Neural cell (in vitro differentiated cells): ENCODE results near the gene NPAS2. TPM values are rescaled to one million over a fixed set of nuclear protein-coding genes. Genes with fewer than 3 reads are reported as not detected.
A peak's percentile ranks its signal among the peaks of the same experiment; 100 is the strongest.

ENCODE experiments used
- H2AFZ ChIP-seq: fragments of 200-600, 300-800 bp; sonication (generic), shearing (Covaris generic); 2 replicates; pipeline ENCODE4 v1.6.0; 2014; ENCODE audit warnings: low read depth, mild to moderate bottlenecking, antibody characterized with exemption, low read length, moderate library complexity
- H3F3A ChIP-seq: fragments of 200-600 bp; shearing (Covaris generic); 2 replicates; pipeline ENCODE4 v1.6.1; 2016; ENCODE audit warnings: mild to moderate bottlenecking, moderate library complexity, mixed read lengths, antibody characterized with exemption, low read length; ENCODE audit not compliant: insufficient read depth, poor library complexity, severe bottlenecking
- H3K27ac ChIP-seq: fragments of 200-600, 300-800 bp; sonication (generic), shearing (Covaris generic); 2 replicates; pipeline ENCODE4 v1.5.1; 2014; ENCODE audit warnings: mild to moderate bottlenecking, low read length, moderate library complexity
- H3K27me3 ChIP-seq: fragments of 300-800, 200-600 bp; sonication (generic), shearing (Covaris generic); 2 replicates; pipeline ENCODE4 v1.6.0; 2014; ENCODE audit warnings: mild to moderate bottlenecking, low read depth, low read length, moderate library complexity; ENCODE audit not compliant: insufficient read depth
- H3K36me3 ChIP-seq: fragments of 300-800, 200-600 bp; sonication (generic), shearing (Covaris generic); 2 replicates; pipeline ENCODE4 v1.5.1; 2014; ENCODE audit warnings: mild to moderate bottlenecking, antibody characterized with exemption, low read length, moderate library complexity; ENCODE audit not compliant: insufficient read depth
- H3K4me2 ChIP-seq: fragments of 300-800, 200-600 bp; sonication (generic), shearing (Covaris generic); 2 replicates; pipeline ENCODE4 v1.6.0; 2014; ENCODE audit warnings: mild to moderate bottlenecking, low read length
- H3K4me3 ChIP-seq: fragments of 300-800, 200-600 bp; sonication (generic), shearing (Covaris generic); 2 replicates; pipeline ENCODE4 v1.5.1; 2014; ENCODE audit warnings: mild to moderate bottlenecking, low read length, moderate library complexity
- H3K79me2 ChIP-seq: fragments of 200-600 bp; shearing (Covaris generic); replicated peaks from 2 replicates; pipeline ENCODE4 v1.6.0; 2014; ENCODE audit warnings: mild to moderate bottlenecking, low read length, moderate library complexity; ENCODE audit not compliant: insufficient read depth
- H3K9ac ChIP-seq: fragments of 300-800, 200-600 bp; sonication (generic), shearing (Covaris generic); 2 replicates; pipeline ENCODE4 v1.6.1; 2016; ENCODE audit warnings: mild to moderate bottlenecking, low read length, mixed read lengths
- H3K9me2 ChIP-seq: fragments of 200-600 bp; shearing (Covaris generic); 2 replicates; pipeline ENCODE4 v1.6.1; 2016; ENCODE audit warnings: mild to moderate bottlenecking, low read length, mixed read lengths; ENCODE audit not compliant: insufficient read depth
- H3K9me3 ChIP-seq: fragments of 200-600, 300-800 bp; sonication (generic), shearing (Covaris generic); 2 replicates; pipeline ENCODE4 v1.6.1; 2016; ENCODE audit warnings: mild to moderate bottlenecking, mixed run types, low read length, moderate library complexity, mixed read lengths
- H4K20me1 ChIP-seq: fragments of 200-600 bp; shearing (Covaris generic); 2 replicates; pipeline ENCODE4 v1.6.1; 2016; ENCODE audit warnings: mild to moderate bottlenecking, mixed run types; ENCODE audit not compliant: insufficient read depth
- EP300 ChIP-seq: fragments of 450-650 bp; conservative IDR thresholded peaks from 2 replicates; pipeline ENCODE4 v1.6.1; 2014; ENCODE audit warnings: antibody characterized with exemption, mild to moderate bottlenecking, moderate library complexity; ENCODE audit not compliant: poor library complexity, severe bottlenecking
- EZH2 ChIP-seq: fragments of 200-600, 300-800 bp; shearing (Covaris generic), sonication (generic); IDR thresholded peaks from 2 replicates; pipeline ENCODE4 v1.6.1; 2014; ENCODE audit warnings: antibody characterized with exemption, low read length, borderline replicate concordance, mild to moderate bottlenecking; ENCODE audit not compliant: insufficient read depth, poor library complexity, severe bottlenecking
- MXI1 ChIP-seq: fragments of 450-650 bp; conservative IDR thresholded peaks from 2 replicates; pipeline ENCODE4 v1.6.1; 2014; ENCODE audit warnings: antibody characterized with exemption, mild to moderate bottlenecking; ENCODE audit not compliant: poor library complexity, severe bottlenecking
- POLR2AphosphoS5 ChIP-seq: IDR thresholded peaks from 2 replicates; pipeline ENCODE4 v1.6.1; 2012
- RAD21 ChIP-seq: fragments of 450-650 bp; conservative IDR thresholded peaks from 2 replicates; pipeline ENCODE4 v1.6.1; 2014; ENCODE audit warnings: antibody characterized with exemption, mild to moderate bottlenecking, moderate library complexity
- SMC3 ChIP-seq: fragments of 450-650 bp; conservative IDR thresholded peaks from 2 replicates; pipeline ENCODE4 v1.6.1; 2014; ENCODE audit warnings: antibody characterized with exemption, mild to moderate bottlenecking, moderate library complexity; ENCODE audit not compliant: poor library complexity
- TAF1 ChIP-seq: IDR thresholded peaks from 2 replicates; pipeline ENCODE4 v1.6.1; 2012; ENCODE audit warnings: low read depth
- polyA minus RNA-seq: library from RNA; depleted of rRNA, polyadenylated mRNA; stranded (reverse); fragments of >200 nt; gene quantifications from 2 replicates; pipeline ENCODE4 v1.2.3, GENCODE V29; 2014
- polyA plus RNA-seq: library from polyadenylated mRNA; depleted of rRNA; stranded (reverse); fragments of >200 nt; gene quantifications from 2 replicates; pipeline ENCODE4 v1.2.3, GENCODE V29; 2014
- TF ChIP-seq, protein P1 (sequence below): fragments of 450-650 bp; IDR thresholded peaks from 2 replicates; pipeline ENCODE4 v1.5.1; 2014; ENCODE audit warnings: antibody characterized with exemption, mild to moderate bottlenecking, moderate library complexity; ENCODE audit not compliant: poor library complexity, severe bottlenecking
- TF ChIP-seq, protein P2 (sequence below): IDR thresholded peaks from 2 replicates; pipeline ENCODE4 v1.6.1; 2012; ENCODE audit warnings: borderline replicate concordance

The NPAS2 gene, protein sequence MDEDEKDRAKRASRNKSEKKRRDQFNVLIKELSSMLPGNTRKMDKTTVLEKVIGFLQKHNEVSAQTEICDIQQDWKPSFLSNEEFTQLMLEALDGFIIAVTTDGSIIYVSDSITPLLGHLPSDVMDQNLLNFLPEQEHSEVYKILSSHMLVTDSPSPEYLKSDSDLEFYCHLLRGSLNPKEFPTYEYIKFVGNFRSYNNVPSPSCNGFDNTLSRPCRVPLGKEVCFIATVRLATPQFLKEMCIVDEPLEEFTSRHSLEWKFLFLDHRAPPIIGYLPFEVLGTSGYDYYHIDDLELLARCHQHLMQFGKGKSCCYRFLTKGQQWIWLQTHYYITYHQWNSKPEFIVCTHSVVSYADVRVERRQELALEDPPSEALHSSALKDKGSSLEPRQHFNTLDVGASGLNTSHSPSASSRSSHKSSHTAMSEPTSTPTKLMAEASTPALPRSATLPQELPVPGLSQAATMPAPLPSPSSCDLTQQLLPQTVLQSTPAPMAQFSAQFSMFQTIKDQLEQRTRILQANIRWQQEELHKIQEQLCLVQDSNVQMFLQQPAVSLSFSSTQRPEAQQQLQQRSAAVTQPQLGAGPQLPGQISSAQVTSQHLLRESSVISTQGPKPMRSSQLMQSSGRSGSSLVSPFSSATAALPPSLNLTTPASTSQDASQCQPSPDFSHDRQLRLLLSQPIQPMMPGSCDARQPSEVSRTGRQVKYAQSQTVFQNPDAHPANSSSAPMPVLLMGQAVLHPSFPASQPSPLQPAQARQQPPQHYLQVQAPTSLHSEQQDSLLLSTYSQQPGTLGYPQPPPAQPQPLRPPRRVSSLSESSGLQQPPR
- polyA plus RNA-seq (2.1 and 3.2 TPM in 2 replicates), polyA minus RNA-seq (2.8 and 3.9 TPM in 2 replicates)

DNA sequence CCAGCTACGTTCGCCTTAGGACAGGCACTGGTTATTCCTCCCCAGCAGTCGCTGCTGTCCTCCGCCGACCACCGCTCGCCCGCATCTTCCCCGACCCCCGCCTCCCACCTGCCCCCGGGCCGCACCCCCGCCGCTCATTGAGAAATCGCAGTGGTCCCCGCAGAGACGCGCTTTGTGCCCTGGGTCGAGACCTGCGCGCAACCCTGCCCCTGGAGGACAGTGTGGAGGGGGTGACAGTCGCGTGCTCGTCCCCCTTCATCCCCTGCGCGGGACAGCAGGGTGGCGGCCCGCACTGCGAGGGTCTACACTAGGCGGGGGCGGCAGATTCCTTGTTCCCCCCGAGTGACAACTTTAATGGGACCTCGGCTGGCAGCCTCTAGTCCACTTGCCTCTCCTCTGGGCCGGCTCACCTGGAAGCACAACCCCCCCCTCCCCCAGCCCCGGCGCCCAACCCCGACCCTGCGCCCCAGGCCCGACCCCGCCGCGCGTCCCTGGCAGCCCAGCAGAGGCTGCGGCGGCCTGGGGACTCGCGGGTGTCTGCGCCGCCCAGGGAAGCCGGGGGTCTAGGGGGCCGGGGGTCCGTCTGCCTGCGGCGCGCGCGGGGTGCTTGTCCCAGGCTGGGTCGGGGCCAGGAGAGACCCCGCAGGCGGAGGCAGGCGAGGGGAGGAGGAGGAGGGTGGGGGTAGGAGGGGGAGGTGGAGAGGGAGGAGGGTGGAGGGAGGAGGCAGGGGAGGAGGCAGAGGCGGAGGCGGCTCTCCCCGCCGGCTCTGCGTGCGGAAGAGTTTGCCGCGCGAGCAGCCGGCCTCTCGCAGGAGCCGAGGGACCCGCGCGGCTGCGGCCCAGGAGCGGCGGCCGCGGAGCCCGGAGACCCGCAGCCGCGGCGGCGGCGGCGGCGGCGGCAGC lies at the start of gene NPAS2:
NPAS2 (plus strand) TSS at position 770 of the 903 bp plus-strand sequence. CDS start 84,616 bp downstream, outside the sequence.
- Histone ChIP-seq H3K79me2 (no peaks in the 10 kb centered on the region), H3K27me3 (peaks cover 46% of the 10 kb centered on the region), H3K4me2 (peak within 1 kb of the TSS; percentile 92), H3K27ac (peak within 1 kb of the TSS; percentile 3), H3K9ac (peak within 1 kb of the TSS; percentile 73), H4K20me1 (no peaks in the 10 kb centered on the region), H3F3A (peaks cover 6% of the 10 kb centered on the region), H3K36me3 (no peaks in the 10 kb centered on the region), H3K4me3 (peak within 1 kb of the TSS; percentile 91), H3K9me2 (no peaks in the 10 kb centered on the region), H3K9me3 (no peaks in the 10 kb centered on the region), H2AFZ (peak within 1 kb of the TSS; percentile 27)
- TF ChIP-seq, protein P1, sequence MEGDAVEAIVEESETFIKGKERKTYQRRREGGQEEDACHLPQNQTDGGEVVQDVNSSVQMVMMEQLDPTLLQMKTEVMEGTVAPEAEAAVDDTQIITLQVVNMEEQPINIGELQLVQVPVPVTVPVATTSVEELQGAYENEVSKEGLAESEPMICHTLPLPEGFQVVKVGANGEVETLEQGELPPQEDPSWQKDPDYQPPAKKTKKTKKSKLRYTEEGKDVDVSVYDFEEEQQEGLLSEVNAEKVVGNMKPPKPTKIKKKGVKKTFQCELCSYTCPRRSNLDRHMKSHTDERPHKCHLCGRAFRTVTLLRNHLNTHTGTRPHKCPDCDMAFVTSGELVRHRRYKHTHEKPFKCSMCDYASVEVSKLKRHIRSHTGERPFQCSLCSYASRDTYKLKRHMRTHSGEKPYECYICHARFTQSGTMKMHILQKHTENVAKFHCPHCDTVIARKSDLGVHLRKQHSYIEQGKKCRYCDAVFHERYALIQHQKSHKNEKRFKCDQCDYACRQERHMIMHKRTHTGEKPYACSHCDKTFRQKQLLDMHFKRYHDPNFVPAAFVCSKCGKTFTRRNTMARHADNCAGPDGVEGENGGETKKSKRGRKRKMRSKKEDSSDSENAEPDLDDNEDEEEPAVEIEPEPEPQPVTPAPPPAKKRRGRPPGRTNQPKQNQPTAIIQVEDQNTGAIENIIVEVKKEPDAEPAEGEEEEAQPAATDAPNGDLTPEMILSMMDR, result no peak
- no peak for TF ChIP-seq TAF1
- no peak for TF ChIP-seq MXI1
- no peak for TF ChIP-seq POLR2AphosphoS5
- TF ChIP-seq RAD21, result no peak
- no peak for TF ChIP-seq EZH2
- TF ChIP-seq, protein P2, sequence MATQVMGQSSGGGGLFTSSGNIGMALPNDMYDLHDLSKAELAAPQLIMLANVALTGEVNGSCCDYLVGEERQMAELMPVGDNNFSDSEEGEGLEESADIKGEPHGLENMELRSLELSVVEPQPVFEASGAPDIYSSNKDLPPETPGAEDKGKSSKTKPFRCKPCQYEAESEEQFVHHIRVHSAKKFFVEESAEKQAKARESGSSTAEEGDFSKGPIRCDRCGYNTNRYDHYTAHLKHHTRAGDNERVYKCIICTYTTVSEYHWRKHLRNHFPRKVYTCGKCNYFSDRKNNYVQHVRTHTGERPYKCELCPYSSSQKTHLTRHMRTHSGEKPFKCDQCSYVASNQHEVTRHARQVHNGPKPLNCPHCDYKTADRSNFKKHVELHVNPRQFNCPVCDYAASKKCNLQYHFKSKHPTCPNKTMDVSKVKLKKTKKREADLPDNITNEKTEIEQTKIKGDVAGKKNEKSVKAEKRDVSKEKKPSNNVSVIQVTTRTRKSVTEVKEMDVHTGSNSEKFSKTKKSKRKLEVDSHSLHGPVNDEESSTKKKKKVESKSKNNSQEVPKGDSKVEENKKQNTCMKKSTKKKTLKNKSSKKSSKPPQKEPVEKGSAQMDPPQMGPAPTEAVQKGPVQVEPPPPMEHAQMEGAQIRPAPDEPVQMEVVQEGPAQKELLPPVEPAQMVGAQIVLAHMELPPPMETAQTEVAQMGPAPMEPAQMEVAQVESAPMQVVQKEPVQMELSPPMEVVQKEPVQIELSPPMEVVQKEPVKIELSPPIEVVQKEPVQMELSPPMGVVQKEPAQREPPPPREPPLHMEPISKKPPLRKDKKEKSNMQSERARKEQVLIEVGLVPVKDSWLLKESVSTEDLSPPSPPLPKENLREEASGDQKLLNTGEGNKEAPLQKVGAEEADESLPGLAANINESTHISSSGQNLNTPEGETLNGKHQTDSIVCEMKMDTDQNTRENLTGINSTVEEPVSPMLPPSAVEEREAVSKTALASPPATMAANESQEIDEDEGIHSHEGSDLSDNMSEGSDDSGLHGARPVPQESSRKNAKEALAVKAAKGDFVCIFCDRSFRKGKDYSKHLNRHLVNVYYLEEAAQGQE, result no peak
- no peak for TF ChIP-seq SMC3
- no peak for TF ChIP-seq EP300

DNA sequence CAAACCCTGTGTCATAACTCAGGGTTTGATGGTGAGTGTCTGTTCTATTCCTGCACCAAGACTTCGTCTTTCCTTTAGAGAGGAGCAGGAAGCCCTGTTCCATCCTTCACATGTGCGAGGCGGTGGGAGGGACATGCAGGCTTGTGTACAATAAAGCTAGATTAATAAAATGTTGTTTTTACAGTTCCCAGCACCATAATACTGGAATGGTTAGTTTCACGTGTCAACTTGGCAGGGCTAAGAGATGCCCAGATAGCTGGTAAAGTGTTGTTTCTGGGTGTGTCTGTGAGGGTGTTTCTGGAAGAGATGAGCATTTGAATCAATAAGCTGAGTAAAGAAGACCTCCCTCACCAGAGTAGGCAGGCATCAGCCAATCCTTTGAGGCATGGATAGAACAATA lies 48.8 kb upstream of the NPAS2 start:
- no peak overlapping the region for H3K4me3 ChIP-seq
- no peaks in the 10 kb centered on the region for H3K27me3 ChIP-seq
- no peaks in the 10 kb centered on the region for H3K9me3 ChIP-seq
- H4K20me1 ChIP-seq, result no peaks in the 10 kb centered on the region
- no peak overlapping the region for H2AFZ ChIP-seq
- H3K27ac ChIP-seq, result no peak overlapping the region
- no peak overlapping the region for H3K4me2 ChIP-seq
- no peaks in the 10 kb centered on the region for H3F3A ChIP-seq
- H3K9ac ChIP-seq, result no peak overlapping the region
- H3K9me2 ChIP-seq, result no peaks in the 10 kb centered on the region
- no peaks in the 10 kb centered on the region for H3K79me2 ChIP-seq
- no peaks in the 10 kb centered on the region for H3K36me3 ChIP-seq
- TF ChIP-seq MXI1 (no peak), SMC3 (no peak), EZH2 (no peak), TAF1 (no peak), RAD21 (no peak), EP300 (no peak), POLR2AphosphoS5 (no peak)
- TF ChIP-seq, protein P1, result no peak
- TF ChIP-seq, protein P2, result no peak
